Stomach smooth muscle (tissue), 2 donors: ENCODE data around the gene SDK2.

Experiments used
- H3K27ac ChIP-seq: one replicate; pipeline ENCODE4 v1.7.0; 2013; ENCODE audit warnings: mild to moderate bottlenecking, low read length, inconsistent platforms
- H3K27me3 ChIP-seq, 2 donors: one replicate each; pipeline ENCODE4 v1.7.0; 2013; ENCODE audit warnings: low read length in 2 of 2; ENCODE audit not compliant: insufficient read depth in 2 of 2, control insufficient read depth in 1 of 2
- H3K36me3 ChIP-seq, 2 donors: one replicate each; pipeline ENCODE4 v1.7.0; 2013; ENCODE audit warnings: low read length in 2 of 2; ENCODE audit not compliant: control insufficient read depth in 2 of 2, insufficient read depth in 2 of 2
- H3K4me1 ChIP-seq: one replicate; pipeline ENCODE4 v1.7.0; 2013; ENCODE audit warnings: low read length; ENCODE audit not compliant: control insufficient read depth, insufficient read depth
- H3K4me3 ChIP-seq, 2 donors: one replicate each; pipeline ENCODE4 v1.7.0; 2013; ENCODE audit warnings: low read length in 2 of 2
- H3K9ac ChIP-seq, 2 donors: one replicate each; pipeline ENCODE4 v1.7.0; 2013; ENCODE audit warnings: low read length in 2 of 2, mild to moderate bottlenecking in 1 of 2
- H3K9me3 ChIP-seq, 2 donors: one replicate each; pipeline ENCODE4 v1.7.0; 2013; ENCODE audit warnings: low read length in 2 of 2; ENCODE audit not compliant: control insufficient read depth in 2 of 2
- donor health status: healthy.
- donor health status: Pancreatic carcinoma.

The SDK2 gene

GRCh38 chr17:73356561-73357170 is 287.6 kb downstream of the SDK2 start:
- no peaks in the 10 kb centered on the region for H3K27me3 ChIP-seq
- H3K4me1 ChIP-seq = peaks cover 52% of the 10 kb centered on the region
- H3K36me3 ChIP-seq = no peaks in the 10 kb centered on the region
- H3K27ac ChIP-seq = peak overlapping the region; percentile 92
- no peaks in the 10 kb centered on the region for H3K9me3 ChIP-seq
- peak overlapping the region; percentile 12 to 47 for H3K9ac ChIP-seq
- H3K4me3 ChIP-seq = no peak overlapping the region

GRCh38 chr17:73354423-73355284 is 289.6 kb downstream of the SDK2 start:
- Histone ChIP-seq H3K9me3 (no peaks in the 10 kb centered on the region), H3K27me3 (no peaks in the 10 kb centered on the region), H3K9ac (no peak overlapping the region), H3K36me3 (no peaks in the 10 kb centered on the region), H3K4me1 (peaks cover 50% of the 10 kb centered on the region), H3K4me3 (no peak overlapping the region), H3K27ac (no peak overlapping the region)

- H3K36me3 ChIP-seq = no peaks in the 10 kb centered on the region
- no peak overlapping the region for H3K4me3 ChIP-seq
- peaks cover 52% of the 10 kb centered on the region for H3K4me1 ChIP-seq
- H3K9ac ChIP-seq = no peak overlapping the region
- H3K9me3 ChIP-seq = no peaks in the 10 kb centered on the region
- no peaks in the 10 kb centered on the region for H3K27me3 ChIP-seq
- H3K27ac ChIP-seq = no peak overlapping the region
Measured at GRCh38 chr17:73352261-73352660, 292.0 kb downstream of the SDK2 start.

- Histone ChIP-seq H3K4me1 (peaks cover 52% of the 10 kb centered on the region), H3K27me3 (no peaks in the 10 kb centered on the region)
Measured at GRCh38 chr17:73351764-73352163, 292.5 kb downstream of the SDK2 start.

GRCh38 chr17:73350864-73351263 is 293.4 kb downstream of the SDK2 start:
- Histone ChIP-seq H3K27ac (peak overlapping the region; percentile 95), H3K9ac (no peak overlapping the region), H3K4me1 (peaks cover 48% of the 10 kb centered on the region), H3K27me3 (no peaks in the 10 kb centered on the region), H3K4me3 (no peak overlapping the region), H3K36me3 (no peaks in the 10 kb centered on the region), H3K9me3 (no peaks in the 10 kb centered on the region)

More at GRCh38 chr17:73351764-73352163, 292.5 kb downstream of the SDK2 start:
- H3K9ac ChIP-seq = no peak overlapping the region
- H3K4me3 ChIP-seq = no peak overlapping the region
- H3K9me3 ChIP-seq = no peaks in the 10 kb centered on the region
- no peaks in the 10 kb centered on the region for H3K36me3 ChIP-seq
- H3K27ac ChIP-seq = no peak overlapping the region

GRCh38 chr17:73349647-73350046 is 294.6 kb downstream of the SDK2 start:
- Histone ChIP-seq H3K27ac (peak overlapping the region; percentile 95), H3K36me3 (no peaks in the 10 kb centered on the region), H3K4me3 (peak overlapping the region in 1 of 2 donors; percentile 44), H3K4me1 (peaks cover 42% of the 10 kb centered on the region), H3K9me3 (no peaks in the 10 kb centered on the region), H3K9ac (peak overlapping the region; percentile 57 to 71), H3K27me3 (no peaks in the 10 kb centered on the region)

- H3K36me3 ChIP-seq = no peaks in the 10 kb centered on the region
- H3K9me3 ChIP-seq = no peaks in the 10 kb centered on the region
- peaks cover 44% of the 10 kb centered on the region for H3K4me1 ChIP-seq
- H3K4me3 ChIP-seq = peak overlapping the region in 1 of 2 donors; percentile 44
- peak overlapping the region; percentile 57 to 71 for H3K9ac ChIP-seq
- peak overlapping the region; percentile 95 for H3K27ac ChIP-seq
- no peaks in the 10 kb centered on the region for H3K27me3 ChIP-seq
Measured at GRCh38 chr17:73349138-73349537, 295.1 kb downstream of the SDK2 start.

GRCh38 chr17:73348829-73349095 is 295.5 kb downstream of the SDK2 start:
- Histone ChIP-seq H3K27ac (peak overlapping the region; percentile 95), H3K9ac (peak overlapping the region; percentile 57 to 71), H3K4me1 (peaks cover 47% of the 10 kb centered on the region), H3K9me3 (no peaks in the 10 kb centered on the region), H3K36me3 (no peaks in the 10 kb centered on the region), H3K27me3 (no peaks in the 10 kb centered on the region), H3K4me3 (no peak overlapping the region)

- H3K9me3 ChIP-seq = no peaks in the 10 kb centered on the region
- H3K4me3 ChIP-seq = no peak overlapping the region
- H3K36me3 ChIP-seq = no peaks in the 10 kb centered on the region
- H3K4me1 ChIP-seq = peaks cover 52% of the 10 kb centered on the region
- H3K27ac ChIP-seq = peak overlapping the region; percentile 95
- no peaks in the 10 kb centered on the region for H3K27me3 ChIP-seq
- peak overlapping the region; percentile 57 to 71 for H3K9ac ChIP-seq
Measured at GRCh38 chr17:73348018-73348828, 296.0 kb downstream of the SDK2 start.

- no peaks in the 10 kb centered on the region for H3K36me3 ChIP-seq
- H3K27me3 ChIP-seq = no peaks in the 10 kb centered on the region
- H3K27ac ChIP-seq = peak overlapping the region; percentile 95
- no peak overlapping the region for H3K4me3 ChIP-seq
- H3K4me1 ChIP-seq = peaks cover 60% of the 10 kb centered on the region
- no peaks in the 10 kb centered on the region for H3K9me3 ChIP-seq
- H3K9ac ChIP-seq = peak overlapping the region; percentile 43 to 60
Measured at GRCh38 chr17:73347351-73347750, 296.9 kb downstream of the SDK2 start.
